ENCODE data around the gene BPIFB3.
"Not testable (repeated sequence)": the region's sequence is repeated elsewhere in the genome, so short reads cannot be mapped to it uniquely, and the experiment has no call there.

BPIFB3 gene

DNA sequence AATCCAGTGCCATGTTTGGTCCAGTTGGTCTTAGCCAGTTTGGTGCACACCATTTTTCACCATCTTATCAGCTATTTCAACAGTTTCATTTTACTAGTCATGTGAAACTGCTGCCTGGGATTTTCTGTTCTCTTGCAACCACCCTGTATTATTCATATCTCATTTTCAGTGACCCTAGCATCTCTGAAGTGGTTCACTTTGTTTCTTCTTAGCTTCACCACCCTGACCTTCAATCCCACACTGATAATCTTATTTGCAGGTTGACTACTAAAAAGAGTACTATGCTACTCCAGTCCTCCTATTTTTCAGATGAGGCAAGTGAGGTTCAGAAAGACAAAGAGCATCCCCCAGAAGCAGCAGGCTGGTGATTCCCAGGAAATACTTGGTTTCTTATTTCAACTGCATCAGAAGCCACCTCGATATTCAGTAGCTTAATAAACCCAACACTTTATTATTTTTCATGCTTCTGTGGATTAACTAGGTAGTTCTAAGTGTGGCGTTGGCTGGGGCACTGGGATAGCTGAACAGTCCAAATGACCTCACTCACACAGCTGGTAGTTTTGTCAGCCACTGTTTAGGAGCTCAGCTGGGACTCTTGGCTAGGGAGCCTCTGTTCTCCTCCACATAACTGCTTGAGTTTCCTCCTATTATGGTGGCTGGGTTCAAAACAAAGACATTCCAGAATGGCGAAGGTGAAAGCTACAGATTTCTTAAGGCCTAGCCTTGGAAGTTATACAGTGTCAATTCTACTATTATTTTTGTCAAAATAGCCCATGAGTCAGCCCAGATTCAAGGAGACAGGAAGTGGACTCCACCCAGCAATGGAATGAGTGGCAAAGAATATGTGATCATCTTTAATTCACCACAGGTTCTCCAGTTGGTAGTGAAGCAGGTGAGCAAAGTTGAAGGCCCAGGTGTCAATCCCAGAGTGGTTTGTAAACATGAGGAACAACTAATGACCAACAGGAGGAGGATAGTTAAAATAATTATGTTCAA, 66.3 kb downstream of the BPIFB3 start:
- Histone ChIP-seq H3K4me1 (ENCODE audit: control insufficient read depth, insufficient read depth, low read length) (no peaks in the 10 kb centered on the region), H3K4me3 (ENCODE audit: insufficient read depth, low read depth, low read length) (no peak overlapping the region), H3K36me3 (ENCODE audit: control insufficient read depth, insufficient read depth, low read length) (no peaks in the 10 kb centered on the region), H3K27ac (ENCODE audit: insufficient read depth, low read depth, low read length, poor library complexity, severe bottlenecking) (no peak overlapping the region), H3K27me3 (ENCODE audit: control insufficient read depth, insufficient read depth, low read length, poor library complexity, severe bottlenecking) (no peaks in the 10 kb centered on the region), H3K9me3 (ENCODE audit: control insufficient read depth, low read length) (no peaks in the 10 kb centered on the region)
- 77 to 79% methylated on average over 3 of the region's 3 CpGs for WGBS, 2 experiments

DNA sequence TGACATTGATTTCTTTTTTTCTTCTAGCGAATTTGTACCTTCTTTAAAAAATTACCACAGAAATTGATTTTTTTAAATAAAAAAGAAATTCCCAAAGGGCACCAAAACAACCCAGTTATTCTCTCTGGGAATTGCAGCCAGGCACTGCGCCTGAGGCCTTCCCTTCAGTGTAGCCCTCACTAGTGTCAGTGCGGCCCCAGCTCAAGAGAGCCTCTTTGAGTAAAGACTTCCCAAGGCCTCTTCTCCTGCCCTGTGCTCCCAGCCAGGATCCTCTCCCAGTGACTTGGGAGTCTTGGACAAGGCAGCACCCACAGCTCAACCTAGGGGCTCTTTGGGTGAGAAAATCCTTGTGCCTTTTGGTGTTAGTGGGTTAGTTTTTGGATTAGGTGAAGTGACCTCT, 67.2 kb downstream of the BPIFB3 start:
- Histone ChIP-seq H3K9me3 (ENCODE audit: control insufficient read depth, low read length) (no peaks in the 10 kb centered on the region), H3K4me3 (ENCODE audit: insufficient read depth, low read depth, low read length) (no peak overlapping the region), H3K36me3 (ENCODE audit: control insufficient read depth, insufficient read depth, low read length) (no peaks in the 10 kb centered on the region), H3K27ac (ENCODE audit: insufficient read depth, low read depth, low read length, poor library complexity, severe bottlenecking) (no peak overlapping the region), H3K4me1 (ENCODE audit: control insufficient read depth, insufficient read depth, low read length) (no peaks in the 10 kb centered on the region), H3K27me3 (ENCODE audit: control insufficient read depth, insufficient read depth, low read length, poor library complexity, severe bottlenecking) (no peaks in the 10 kb centered on the region)
- 94 to 98% methylated on average over 3 of the region's 3 CpGs for WGBS, 2 experiments

DNA sequence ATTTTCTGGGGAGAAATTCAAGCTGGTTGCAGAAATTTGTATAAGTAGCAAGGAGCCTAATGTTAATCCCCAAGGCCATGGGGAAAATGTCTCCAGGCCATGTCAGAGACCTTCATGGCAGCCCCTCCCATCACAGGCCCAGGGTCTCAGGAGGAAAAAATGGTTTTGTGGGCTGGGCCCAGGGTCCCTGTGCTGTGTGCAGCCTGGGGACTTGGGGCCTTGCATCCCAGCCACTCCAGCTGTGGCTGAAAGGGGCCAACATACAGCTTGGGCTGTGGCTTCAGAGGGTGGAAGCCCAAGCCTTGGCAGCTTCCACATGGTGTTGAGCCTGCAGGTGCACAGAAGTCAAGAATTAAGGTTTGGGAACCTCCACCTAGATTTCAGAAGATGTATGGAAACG, 68.6 kb downstream of the BPIFB3 start:
- WGBS, 2 experiments = 61 to 81% methylated on average over 1 of the region's 1 CpG

More for the DNA sequence above, 68.6 kb downstream of the BPIFB3 start:
- H3K27me3 ChIP-seq (ENCODE audit: control insufficient read depth, insufficient read depth, low read length, poor library complexity, severe bottlenecking); H3K4me3 ChIP-seq (ENCODE audit: insufficient read depth, low read depth, low read length); H3K4me1 ChIP-seq (ENCODE audit: control insufficient read depth, insufficient read depth, low read length); H3K36me3 ChIP-seq (ENCODE audit: control insufficient read depth, insufficient read depth, low read length); H3K9me3 ChIP-seq (ENCODE audit: control insufficient read depth, low read length); H3K27ac ChIP-seq (ENCODE audit: insufficient read depth, low read depth, low read length, poor library complexity, severe bottlenecking): not testable (repeated sequence)

All from ectodermal cell (in vitro differentiated cells).